ENCODE results near the gene SHISAL2A.
"Not testable (repeated sequence)": the region's sequence is repeated elsewhere in the genome, so short reads cannot be mapped to it uniquely, and the experiment has no call there.

The SHISAL2A gene

DNA sequence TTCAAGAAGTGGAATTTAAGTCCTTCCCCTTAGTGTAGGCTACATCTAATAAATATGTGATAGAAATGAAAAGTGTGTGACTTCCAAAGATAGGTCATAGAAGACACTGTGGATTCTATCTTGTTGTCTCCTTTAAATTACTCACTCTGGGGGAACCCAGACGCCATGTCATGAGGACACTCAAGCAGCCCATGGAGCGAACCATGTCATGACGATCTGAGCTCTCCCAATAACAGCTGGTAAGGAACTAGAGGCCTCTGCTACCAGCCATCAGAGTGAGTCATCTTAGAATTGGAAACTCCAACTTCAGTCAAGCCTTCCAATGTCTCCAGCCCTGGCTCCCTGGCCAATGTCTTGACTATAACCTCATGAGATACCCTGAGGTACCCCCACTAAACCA lies 58.9 kb downstream of the SHISAL2A start:
- no peak for FAIRE-seq

DNA sequence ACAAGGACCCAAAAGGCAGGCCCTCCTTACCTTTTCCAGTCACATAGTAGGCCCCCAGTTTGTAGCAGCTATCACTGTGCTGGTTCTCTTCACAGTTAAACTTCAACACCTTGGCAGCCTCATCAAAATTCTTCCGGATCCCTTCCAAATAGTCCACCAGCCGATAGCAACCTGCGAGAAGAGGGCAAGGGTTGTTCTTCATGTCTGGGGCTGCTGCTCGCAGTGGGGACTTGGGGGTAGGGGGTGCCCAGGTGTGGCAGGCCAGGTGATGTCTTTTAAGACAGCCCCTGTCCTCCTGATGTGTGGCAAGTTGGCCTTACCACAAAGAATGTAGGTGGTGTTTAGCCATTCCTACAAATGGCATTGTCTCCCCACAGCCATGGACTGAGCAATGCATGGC lies 59.7 kb downstream of the SHISAL2A start:
- no peak for FAIRE-seq

- not testable (repeated sequence) for FAIRE-seq
Observed at GRCh38 chr1:52693351-52693750, 60.4 kb downstream of the SHISAL2A start.

- FAIRE-seq: no peak
Observed at GRCh38 chr1:52693843-52694242, 60.9 kb downstream of the SHISAL2A start.

- FAIRE-seq: no peak
Observed at GRCh38 chr1:52695627-52696026, 62.7 kb downstream of the SHISAL2A start.

GRCh38 chr1:52697795-52698674 lies 65.1 kb downstream of the SHISAL2A start, which contains the start of gene COA7:
TSS of gene COA7 (minus strand) at chr1:52698347. CDS start at chr1:52698326, 21 bp downstream.
- FAIRE-seq: no peak

GRCh38 chr1:52702886-52703787 lies 70.2 kb downstream of the SHISAL2A start:
- no peak for FAIRE-seq

DNA sequence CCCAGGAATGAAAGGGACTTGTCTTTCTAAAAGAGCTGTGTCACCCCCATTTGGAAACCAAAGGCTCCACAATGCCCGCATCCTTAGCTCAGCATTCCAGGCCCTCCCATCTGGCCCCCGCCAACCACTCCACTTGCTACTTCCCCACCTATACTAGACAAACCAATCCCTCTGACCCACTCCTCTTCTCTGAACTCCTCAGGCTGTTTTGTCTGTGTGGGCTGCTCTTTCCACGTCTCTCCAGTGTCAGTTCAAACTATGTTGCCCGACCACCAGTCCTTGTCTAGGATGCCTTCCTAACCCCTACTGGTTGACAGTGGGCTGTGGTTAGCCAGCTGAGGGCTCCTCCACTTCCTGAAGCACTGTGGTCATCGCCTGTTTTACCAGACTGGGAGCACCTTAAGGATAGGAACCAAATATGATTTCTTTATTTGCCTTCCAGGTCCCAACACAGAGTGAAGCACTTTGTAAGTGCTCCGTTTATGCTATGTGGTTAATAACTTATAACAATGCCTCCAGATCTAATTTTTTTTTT lies 73.2 kb downstream of the SHISAL2A start:
- FAIRE-seq: no peak

Data from colon (tissue), 2 donors.